NB4 (cell line): ENCODE measurements around the gene NSF.
"Not testable (repeated sequence)": the region's sequence is repeated elsewhere in the genome, so short reads cannot be mapped to it uniquely, and the experiment has no call there.

Source experiments
- DNase-seq: peaks from one replicate; pipeline ENCODE4 v3.0.0; 2010; ENCODE audit warnings: low read depth
- H3K4me3 ChIP-seq: one replicate; pipeline ENCODE4 v1.5.1; 2011; ENCODE audit warnings: mild to moderate bottlenecking, low read depth, low read length, moderate library complexity

The NSF gene

DNA sequence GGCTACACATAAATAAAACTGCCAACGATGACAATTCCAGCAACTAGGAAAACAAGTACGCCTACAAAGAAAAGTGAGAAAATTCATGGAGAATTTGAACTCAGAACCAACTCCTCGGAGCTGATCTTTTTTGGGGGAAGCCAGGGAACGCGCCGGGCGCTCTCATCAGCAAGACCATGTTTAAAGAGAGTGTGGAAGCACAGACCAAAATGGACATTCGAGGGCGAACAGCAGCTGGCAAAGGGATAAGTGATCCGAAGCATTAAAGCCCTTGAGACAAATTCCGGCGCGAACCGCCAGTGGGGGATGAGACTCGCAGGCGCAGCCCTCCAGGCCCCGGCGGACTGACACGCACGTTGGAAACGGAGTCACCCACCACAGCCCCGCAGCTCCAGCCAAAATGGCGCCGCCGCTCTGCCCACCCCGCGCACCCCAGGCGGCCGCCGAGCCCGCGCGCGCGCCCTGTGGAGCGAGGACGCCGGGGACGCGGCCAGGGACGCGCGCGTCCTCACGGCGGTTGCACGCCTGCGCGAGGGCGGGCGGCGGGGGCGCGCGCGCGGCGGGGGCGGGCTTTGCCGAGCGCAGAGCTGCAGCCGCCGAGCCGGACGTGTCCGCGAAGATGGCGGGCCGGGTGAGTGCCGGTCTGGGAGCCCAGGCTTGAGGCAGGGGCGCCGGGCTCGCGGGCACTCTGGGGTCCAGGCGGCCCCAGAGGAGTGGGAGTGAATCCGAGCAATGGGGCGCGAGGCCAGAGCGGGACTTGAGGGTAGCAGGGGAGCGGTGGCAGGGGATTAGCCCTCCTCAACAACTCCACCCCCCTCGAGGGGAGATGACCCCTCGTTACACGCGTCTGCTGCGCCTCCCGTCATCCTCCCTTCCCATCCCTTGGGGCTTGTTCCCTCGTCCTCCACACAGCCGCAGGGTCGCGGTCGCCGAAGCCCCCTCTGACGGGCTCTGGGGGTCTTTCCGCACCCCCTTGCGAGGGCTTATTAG, at the start of gene NSF:
Gene NSF, plus strand, starts transcription at position 513 of the 990 bp plus-strand sequence. Its CDS starts 107 bp downstream, at position 620.
- not testable (repeated sequence) for H3K4me3 ChIP-seq, DNase-seq

DNA sequence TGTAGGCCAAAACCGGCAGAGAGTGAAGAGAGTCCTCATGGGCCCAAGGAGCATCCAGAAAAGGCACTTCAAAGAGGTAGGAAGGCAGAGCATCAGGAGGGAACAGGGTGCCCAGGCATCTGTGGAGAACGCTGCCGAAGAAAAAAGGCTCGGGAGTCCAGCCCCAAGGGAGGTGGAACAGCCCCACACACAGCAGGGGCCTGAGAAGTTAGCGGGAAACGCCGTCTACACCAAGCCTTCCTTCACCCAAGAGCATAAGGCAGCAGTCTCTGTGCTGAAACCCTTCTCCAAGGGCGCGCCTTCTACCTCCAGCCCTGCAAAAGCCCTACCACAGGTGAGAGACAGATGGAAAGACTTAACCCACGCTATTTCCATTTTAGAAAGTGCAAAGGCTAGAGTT, 41.9 kb upstream of the NSF start:
- not testable (repeated sequence) for DNase-seq, H3K4me3 ChIP-seq

- not testable (repeated sequence) for DNase-seq, H3K4me3 ChIP-seq
Measured at GRCh38 chr17:46559155-46559554, 31.3 kb upstream of the NSF start.

GRCh38 chr17:46560048-46560447, 30.4 kb upstream of the NSF start:
- not testable (repeated sequence) for H3K4me3 ChIP-seq, DNase-seq

GRCh38 chr17:46566284-46566683, 24.2 kb upstream of the NSF start:
- not testable (repeated sequence) for DNase-seq, H3K4me3 ChIP-seq

GRCh38 chr17:46566980-46567379, 23.5 kb upstream of the NSF start:
- not testable (repeated sequence) for DNase-seq, H3K4me3 ChIP-seq

DNA sequence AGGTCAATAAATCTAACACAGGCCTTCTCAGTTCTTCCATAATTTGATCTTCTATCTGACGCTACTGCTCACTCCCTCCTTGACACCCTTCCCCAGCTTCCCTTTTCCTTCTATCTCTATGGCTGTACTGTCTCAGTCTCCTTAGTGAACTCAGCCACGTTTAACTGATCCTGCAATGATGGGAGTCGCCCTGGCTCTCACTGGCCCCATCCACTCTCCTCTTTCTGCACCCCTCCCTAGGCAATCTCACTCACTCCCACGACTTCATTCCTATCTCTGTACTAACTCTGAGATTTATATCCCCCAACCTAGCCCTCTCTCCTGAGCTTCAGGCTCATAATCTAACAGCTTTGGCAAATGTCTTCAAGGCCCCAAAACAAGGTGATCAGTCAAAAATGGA, 18.7 kb upstream of the NSF start:
- not testable (repeated sequence) for DNase-seq, H3K4me3 ChIP-seq

DNA sequence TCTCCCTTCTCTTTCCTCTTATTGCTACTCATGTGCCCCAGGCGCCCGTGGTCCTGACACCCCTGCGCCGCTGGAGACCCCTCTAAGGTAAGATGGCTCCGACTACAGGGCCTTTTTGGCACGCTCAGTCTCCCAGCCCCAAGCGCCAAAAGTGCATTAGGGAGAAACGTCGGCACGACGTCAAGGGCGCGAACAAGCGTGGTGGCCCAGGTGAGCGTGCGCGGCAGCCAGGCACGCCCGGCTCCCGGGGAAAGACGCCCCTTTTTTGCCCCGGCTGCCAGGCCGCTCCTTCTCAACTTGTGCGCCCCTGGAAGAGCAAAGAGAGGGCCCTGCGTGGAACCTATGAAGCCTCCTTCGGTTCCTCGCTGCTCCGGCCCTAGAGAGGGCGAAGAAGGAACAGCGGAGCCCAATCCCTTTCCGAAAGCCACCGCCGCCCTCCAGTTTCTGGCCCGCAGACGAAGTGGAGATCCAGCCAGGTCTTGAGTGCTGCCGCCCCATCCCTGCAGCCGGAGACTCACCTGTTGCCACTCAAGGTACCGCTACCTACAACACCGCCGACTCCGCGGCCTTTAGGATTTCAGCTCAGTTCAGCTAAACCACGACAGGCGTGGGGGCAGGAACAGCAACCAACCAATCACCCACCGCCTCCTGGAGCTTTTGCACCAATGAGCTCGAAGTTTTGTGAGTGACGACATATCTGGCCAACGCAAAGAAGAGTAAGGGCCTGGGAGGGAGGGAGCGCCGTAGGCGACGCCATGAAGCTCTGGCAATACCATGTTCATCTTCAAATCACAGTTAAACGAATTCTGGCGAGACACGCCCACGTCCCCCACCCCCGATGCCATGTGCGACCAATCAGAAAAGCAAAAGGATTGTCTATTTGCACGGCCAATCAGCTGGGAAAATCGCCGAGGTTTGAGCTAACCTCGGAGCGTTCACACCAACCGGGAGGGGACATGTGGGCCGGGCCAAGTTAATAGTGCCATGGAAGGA, 11.1 kb upstream of the NSF start, which contains the start of gene ARL17A:
Gene ARL17A, minus strand, starts transcription at position 609 of the 993 bp plus-strand sequence. CDS start 3,369 bp downstream, outside the sequence.
- not testable (repeated sequence) for H3K4me3 ChIP-seq, DNase-seq

DNA sequence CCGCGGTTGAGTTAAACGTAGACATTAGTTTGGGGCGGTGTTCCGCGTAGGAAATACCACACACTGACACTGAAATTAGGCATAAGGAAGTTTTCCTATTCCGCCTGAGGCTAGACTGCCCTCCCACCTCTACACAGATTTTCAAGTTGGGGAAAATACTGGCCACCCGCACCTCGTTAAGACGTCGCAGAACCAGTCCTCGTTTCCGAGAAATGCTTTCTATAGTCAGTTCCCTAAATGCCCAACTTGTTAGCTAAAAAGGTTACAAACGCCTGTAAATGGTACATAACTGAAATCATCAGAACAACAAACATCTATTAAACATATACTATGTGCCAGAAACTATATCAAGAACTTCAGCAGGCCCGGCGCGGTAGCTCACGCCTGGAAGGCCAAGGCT, 10.4 kb upstream of the NSF start:
- H3K4me3 ChIP-seq: not testable (repeated sequence)

DNA sequence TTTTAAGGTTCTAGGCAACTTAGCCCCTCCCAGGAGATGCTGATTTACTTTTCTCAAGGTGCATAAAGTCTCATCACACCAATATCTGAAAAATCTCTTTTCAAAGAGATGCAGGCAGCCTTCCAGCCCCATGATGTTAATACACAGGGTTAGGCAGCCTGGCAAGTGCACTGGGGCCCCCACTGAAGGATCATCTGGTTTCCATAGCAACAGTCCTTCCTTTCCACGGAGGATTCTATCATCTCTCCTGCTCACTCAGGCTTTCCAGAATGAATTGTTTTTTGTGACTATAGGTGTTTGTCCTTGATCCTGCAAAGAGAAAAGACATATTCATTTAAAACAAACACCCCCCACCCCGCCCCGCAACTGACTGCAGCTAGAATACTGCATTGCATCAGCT, 5.0 kb upstream of the NSF start:
- DNase-seq, H3K4me3 ChIP-seq: not testable (repeated sequence)

More for the DNA sequence above, 10.4 kb upstream of the NSF start:
- DNase-seq: not testable (repeated sequence)

DNA sequence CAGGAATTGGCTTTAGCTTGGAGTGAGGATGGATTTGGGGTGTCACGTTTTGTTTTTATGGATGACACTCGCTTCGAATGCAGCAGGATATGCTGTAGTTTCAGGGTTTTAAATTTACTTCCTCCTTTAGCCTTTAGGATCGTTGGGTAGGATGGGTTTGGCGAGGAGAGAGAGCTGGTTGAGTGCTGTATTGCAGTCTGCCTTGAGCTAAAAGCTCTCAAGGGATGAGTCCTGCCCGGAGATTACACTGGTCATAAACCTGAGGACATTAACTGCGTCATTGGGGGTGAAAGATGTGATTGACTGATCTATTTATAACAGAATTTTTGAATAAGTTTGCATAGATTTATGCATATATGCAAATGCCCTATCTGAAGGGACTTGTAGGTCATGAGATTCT, 863 bp downstream of the NSF start:
- H3K4me3 ChIP-seq, DNase-seq: not testable (repeated sequence)

GRCh38 chr17:46598344-46598931, 8.0 kb downstream of the NSF start:
- not testable (repeated sequence) for H3K4me3 ChIP-seq, DNase-seq

DNA sequence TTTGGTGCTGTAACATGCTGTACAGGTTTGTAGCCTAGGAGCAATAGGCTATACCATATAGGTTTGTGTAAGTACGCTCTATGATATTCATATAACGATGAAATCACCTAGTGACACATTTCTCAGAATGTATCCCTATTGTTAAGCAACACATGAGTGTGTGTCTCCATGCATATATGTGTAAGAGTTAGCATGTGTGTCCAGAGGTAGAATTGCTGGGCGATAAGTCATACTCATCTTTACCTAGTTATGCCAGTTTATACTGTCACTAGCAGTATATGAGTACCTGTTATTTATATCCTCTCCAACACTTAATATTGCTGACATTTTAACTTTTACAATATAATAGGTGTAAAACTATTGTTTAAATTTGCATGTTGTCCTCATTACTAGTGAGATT, 10.3 kb downstream of the NSF start:
- DNase-seq, H3K4me3 ChIP-seq: not testable (repeated sequence)

GRCh38 chr17:46603125-46603524, 12.7 kb downstream of the NSF start:
- not testable (repeated sequence) for H3K4me3 ChIP-seq, DNase-seq

- H3K4me3 ChIP-seq, DNase-seq: not testable (repeated sequence)
Measured at GRCh38 chr17:46611304-46611703, 20.8 kb downstream of the NSF start.

DNA sequence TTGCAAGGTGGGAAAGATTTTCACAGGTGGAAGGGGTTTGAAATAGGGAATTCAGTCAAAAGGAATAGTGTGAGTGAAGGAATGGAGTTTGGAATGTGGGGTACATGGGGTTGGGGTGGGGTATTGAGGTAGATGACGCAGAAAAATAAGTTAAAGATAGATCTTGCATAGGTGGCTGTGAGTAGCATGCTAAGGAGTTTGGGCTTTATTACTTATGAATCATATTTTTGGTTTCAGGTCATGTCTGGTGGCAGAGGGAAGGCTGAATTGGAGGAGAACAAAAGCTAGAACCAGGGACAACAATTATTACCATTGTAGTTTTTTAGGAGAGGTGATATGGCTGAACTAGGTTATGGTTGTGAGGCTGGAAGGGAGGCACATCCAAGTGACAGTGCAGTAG, 23.4 kb downstream of the NSF start:
- DNase-seq, H3K4me3 ChIP-seq: not testable (repeated sequence)

- H3K4me3 ChIP-seq, DNase-seq: not testable (repeated sequence)
Measured at GRCh38 chr17:46617121-46617520, 26.7 kb downstream of the NSF start.

- not testable (repeated sequence) for DNase-seq, H3K4me3 ChIP-seq
Measured at GRCh38 chr17:46618975-46619374, 28.5 kb downstream of the NSF start.

DNA sequence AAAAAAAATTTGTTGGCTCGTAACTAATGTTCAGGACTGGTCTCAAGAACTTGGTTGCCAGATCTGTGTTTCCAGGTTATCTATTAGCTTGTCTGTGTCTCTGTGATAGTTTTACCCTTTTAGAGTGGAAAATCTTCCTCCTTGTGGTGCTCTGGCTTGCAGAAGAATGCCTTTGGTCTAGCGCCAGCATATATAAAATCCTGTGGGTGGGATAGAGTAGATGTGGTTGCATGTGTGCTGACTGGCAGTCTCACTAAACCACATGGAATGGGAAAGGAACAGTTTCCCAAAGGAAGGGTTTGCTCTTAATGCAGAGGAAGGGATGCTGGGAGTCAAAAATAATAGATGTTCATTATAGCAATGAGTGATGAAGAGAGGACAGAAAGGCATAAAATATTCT, 33.3 kb downstream of the NSF start:
- not testable (repeated sequence) for DNase-seq

More for the DNA sequence above, 33.3 kb downstream of the NSF start:
- H3K4me3 ChIP-seq: not testable (repeated sequence)
